8988T (cell line): ENCODE results near the gene MYBPH.

Experiments used
- DNase-seq: peaks from one replicate; pipeline ENCODE4 v3.0.0; 2011

MYBPH gene

DNA sequence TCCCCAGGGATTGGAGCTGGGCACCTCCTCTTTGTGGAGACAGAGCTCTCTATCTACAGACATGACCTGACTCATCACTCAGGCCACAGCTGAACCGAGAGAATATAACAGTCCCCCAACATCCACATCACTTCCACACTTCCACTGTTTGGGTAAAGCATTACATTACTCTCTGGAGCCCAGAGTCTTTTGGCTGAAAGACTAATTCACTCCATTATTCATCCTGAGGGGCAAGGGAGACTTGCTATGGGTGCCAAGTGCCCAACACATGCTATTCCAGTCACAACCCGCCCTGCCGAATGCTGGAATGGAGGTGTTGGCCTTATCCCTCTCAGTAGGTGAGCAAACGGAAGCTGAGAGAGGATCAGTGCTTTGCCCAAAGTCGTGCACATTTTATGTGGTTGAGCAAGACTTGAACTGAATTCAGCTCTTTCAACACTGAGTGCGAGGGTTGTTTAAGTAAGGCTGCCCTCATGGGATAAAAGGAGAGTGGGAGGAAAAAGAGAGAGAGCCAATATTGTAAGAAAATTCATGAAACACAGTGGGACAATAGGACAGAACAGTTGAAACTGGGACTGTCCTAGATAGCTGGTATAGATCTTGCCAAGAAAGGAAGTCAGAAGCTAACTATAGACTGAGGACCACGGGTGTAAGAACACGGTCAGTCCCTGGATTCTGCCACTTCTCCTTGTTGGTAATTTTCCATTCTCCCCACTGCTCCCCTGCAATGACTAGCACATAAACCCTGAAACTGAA lies 24.4 kb upstream of the MYBPH start:
- DNase-seq, result no peak

- no peak for DNase-seq
Measured at GRCh38 chr1:203199481-203199815, 23.8 kb upstream of the MYBPH start.

- no peak for DNase-seq
Measured at GRCh38 chr1:203199002-203199401, 23.4 kb upstream of the MYBPH start.

- no peak for DNase-seq
Measured at GRCh38 chr1:203197625-203198024, 22.0 kb upstream of the MYBPH start.

DNA sequence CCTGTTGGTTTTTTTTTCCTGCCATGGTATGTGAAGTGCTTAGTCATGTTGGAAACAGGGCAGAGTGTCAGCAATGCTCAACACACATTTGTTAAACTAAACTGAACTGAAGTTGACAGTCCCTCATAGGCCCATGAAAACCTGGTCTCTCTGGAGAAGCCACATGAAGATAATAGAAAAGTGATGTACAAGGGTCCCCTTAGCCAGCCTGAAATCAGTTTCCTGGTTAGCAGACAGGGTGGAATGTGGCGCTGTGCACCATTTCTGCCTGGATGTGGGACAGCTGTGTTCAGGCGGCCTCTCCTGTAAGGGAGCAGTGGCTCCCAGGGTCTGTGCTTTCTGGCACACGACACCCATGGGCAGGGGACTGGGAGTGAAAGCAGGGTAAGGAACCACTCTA lies 20.7 kb upstream of the MYBPH start:
- no peak for DNase-seq

- DNase-seq, result no peak
Measured at GRCh38 chr1:203190949-203191348, 15.3 kb upstream of the MYBPH start.

DNA sequence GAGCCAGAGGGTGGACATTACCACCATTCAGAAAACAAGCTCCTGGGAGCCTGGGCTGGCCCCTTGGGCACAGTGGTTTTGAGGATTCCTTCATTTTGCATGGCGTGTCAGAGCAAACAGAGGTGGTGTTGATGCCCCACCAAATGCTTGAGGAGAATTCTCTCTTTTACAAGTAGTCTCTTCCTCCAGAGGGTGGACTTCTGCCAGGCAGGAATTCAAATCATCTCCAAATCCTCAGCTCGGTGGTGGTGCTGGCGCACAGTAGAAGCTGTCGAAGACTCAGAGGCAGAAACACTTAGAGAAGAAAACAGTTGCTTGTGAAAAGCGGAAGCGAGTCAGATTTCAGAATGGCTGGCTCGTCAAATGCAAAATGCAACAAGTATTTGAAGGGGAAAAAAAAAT lies 14.3 kb upstream of the MYBPH start:
- no peak for DNase-seq

DNA sequence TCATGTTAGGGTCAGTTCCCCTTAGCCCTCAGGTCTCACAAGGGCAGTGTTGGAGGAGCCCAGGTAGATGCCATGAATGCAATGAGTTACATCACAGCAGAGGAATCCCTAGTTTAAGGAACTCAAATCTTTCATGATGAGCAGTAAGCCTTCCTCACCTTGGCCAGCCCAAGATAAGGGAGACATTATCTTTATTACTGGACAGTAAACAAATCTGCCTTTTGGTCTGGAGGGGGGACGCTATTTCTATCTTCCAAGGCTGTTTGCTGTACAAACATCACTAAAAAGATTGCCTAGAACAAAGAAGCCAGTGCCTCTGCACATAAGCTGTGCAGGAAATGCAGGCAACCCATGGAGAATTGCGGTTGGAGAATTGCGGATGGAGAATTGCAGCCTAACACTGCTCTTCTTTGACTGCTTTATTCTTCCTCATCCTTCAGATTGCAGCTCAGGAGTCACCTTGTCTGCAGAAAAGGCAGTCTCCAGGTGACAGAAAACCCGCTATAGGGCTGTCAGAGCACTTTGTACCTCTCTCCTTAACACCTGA lies 13.1 kb upstream of the MYBPH start:
- DNase-seq, result no peak

- no peak for DNase-seq
Measured at GRCh38 chr1:203187689-203188264, 12.2 kb upstream of the MYBPH start.

GRCh38 chr1:203187304-203187685 lies 11.7 kb upstream of the MYBPH start:
- no peak for DNase-seq

GRCh38 chr1:203186446-203187303 lies 11.0 kb upstream of the MYBPH start, which contains the start of gene CHI3L1:
CHI3L1 (minus strand) TSS chr1:203186704; CDS start chr1:203186623, 81 bp downstream.
- no peak for DNase-seq

DNA sequence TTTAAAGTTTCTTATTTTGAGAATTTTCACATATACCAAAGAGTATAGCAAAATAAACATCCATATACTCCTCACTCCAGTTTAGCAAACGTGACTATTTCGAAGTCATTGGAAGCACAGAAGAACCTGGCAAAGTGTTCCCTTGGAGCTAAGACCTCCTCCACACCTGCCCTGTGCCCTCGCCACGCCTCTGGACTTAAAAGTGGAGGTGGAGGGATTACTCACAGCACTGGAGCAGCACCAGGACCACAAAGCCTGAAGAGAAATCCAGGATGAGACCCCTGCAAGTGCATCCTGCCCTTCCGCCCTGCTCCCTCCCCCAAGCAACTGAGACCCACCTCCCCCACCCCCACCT lies 10.4 kb upstream of the MYBPH start:
- DNase-seq, result no peak

DNA sequence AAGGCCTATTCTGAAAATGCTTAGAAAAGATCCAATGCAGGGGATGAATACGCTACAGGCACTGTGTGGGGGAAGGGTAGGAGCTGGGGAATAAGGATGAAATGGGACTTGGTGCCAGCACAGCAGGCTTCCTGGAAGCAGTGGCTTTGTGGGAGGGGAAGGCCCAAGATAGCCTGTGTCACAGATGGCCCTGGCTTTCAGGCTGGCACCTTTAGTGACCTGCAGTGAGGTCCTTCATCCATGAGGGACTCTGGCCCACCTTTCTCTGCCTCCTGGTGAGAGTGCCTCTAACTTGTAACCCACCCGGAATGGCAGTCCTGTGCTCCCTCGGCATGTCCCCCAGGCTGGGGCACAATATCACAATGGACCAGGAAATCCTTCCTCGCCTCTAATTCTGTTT lies 10.0 kb upstream of the MYBPH start:
- DNase-seq, result no peak

GRCh38 chr1:203185061-203185461 lies 9.4 kb upstream of the MYBPH start:
- no peak for DNase-seq

- no peak for DNase-seq
Measured at GRCh38 chr1:203184467-203184866, 8.8 kb upstream of the MYBPH start.

GRCh38 chr1:203183828-203184227 lies 8.2 kb upstream of the MYBPH start:
- DNase-seq, result no peak

- no peak for DNase-seq
Measured at GRCh38 chr1:203182387-203182953, 6.8 kb upstream of the MYBPH start.

- DNase-seq, result no peak
Measured at GRCh38 chr1:203181586-203182386, 6.2 kb upstream of the MYBPH start.

- DNase-seq, result no peak
Measured at GRCh38 chr1:203180611-203181330, 5.1 kb upstream of the MYBPH start.

DNA sequence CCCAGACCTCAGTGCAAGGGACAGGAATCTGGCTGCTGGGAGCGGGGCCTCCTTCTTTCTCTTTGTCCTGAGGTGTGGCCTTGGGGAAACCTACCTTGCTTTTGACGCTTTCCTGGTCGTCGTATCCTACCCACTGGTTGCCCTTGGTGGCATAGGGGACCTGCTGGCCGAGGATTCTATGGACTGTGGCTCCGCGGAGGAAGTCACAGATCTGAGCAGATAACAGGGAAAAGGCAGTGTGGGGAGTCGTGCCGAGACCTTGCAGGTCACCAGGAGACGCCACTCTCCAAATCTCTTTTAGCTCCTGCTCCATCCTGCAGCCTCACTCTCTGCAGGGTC lies 4.0 kb upstream of the MYBPH start:
- DNase-seq, result no peak

GRCh38 chr1:203178821-203179666 lies 3.4 kb upstream of the MYBPH start:
- DNase-seq, result no peak
